Renal cortex interstitium (tissue), 11 donors: ENCODE data around the gene NLGN1. TPM values are rescaled to one million over a fixed set of nuclear protein-coding genes. Genes with fewer than 3 reads are reported as not detected.
A peak's percentile ranks its signal among the peaks of the same experiment; 100 is the strongest.
"Not testable (repeated sequence)": the region's sequence is repeated elsewhere in the genome, so short reads cannot be mapped to it uniquely, and the experiment has no call there.

Experiments used
- DNase-seq, 11 donors: peaks; one replicate each; pipeline ENCODE4 v3.0.0-alpha.2; 2013; ENCODE audit warnings: low read depth in 9 of 11, low spot score in 4 of 11; ENCODE audit errors: extremely low read depth in 1 of 11
- polyA plus RNA-seq, 3 donors: library from polyadenylated mRNA; unstranded; fragments of 120-200 nt; gene quantifications; one replicate each; pipeline ENCODE4 v1.2.1, GENCODE V29; 2013; ENCODE audit not compliant: insufficient read length in 3 of 3

The NLGN1 gene
- polyA plus RNA-seq, 3 donors = 1.9 to 2.7 (median 2.5) TPM

DNA sequence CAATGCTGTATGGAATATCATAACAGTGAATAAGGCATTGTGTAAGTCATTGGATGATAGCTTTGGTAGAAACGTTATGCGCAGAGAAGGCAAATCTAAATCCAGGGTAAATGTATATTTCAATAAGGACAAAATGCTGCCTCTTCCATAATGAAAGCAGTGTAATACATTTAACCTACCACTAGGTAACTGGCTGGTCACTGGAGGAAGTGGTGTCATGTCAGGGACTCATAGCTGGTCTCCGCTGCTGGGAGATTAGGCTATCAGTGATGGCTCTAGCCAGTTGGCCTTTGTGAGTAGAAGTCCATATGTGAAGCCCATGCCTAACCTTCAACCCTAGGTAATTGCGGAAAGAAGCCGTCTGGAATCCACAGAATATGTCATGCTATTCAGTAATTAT lies 140.9 kb downstream of the NLGN1 start:
- no peak for DNase-seq

DNA sequence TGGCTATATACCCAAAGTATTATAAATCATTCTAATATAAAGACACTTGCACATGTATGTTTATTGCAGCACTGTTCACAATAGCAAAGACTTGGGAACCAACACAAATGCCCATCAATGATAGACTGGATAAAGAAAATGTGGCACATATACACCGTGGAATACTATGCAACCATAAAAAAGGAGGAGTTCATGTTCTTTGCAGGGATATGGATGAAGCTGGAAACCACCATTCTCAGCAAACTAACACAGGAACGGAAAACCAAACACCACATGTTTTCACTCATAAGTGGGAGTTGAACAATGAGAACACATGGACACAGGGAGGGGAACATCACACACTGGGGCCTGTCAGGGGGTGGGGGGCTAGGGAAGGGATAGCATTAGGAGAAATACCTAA lies 148.0 kb downstream of the NLGN1 start:
- DNase-seq = not testable (repeated sequence)

DNA sequence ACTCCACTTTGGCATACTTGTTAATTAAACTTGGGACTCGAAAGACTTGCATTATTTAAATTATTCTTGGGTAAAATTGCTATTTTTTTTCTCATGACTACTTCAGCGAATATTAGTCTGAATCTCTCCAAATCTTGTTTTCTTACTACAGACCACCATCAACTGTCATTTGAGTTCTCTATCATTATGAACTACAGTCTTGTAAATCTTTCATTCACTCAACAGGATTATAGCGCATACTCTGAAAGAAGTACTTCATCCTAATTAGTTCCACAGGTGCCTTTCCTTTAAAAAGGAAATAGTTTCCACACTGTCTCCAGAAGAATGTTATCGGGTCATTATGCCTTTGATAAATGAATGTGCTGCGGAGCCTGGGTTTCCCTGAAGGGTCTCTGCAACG lies 149.5 kb downstream of the NLGN1 start:
- DNase-seq = no peak

DNA sequence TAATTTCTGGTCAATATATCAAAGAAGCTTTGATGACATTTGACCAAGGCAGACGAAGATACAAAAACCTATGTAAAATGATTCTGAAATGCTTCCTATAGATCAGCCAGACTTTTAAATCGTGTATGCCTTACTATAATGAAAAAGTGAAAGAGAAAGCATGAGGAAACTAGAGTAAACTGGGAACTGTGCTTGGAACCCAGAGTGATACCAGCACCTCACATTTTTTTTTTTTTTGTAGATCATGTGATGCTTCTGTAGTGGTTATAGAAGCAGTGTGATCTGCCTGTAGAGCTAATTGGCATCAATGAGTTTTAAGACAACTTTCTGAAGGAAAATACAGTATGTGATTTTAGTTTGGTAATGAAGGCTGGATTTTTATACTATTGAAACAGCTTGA lies 150.7 kb downstream of the NLGN1 start:
- DNase-seq = no peak

DNA sequence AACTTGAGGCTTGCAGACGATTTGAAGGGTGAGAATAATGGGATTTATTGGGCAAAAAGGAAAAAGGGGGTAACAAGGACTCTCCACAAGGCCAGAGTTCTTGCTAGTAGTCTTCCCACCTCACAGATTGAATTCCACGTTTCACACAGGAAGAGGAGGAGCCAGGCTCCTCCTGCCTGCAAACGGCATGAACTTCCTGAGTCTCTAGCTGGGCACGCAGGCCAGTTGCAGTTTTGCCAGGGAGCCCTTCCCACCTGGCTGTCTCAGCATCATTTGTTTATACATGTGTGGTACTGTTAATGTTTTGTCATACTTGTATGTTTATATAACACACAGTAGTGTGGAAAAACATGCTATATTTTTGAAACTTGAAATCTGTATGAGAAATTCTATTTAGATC lies 155.0 kb downstream of the NLGN1 start:
- DNase-seq = no peak

DNA sequence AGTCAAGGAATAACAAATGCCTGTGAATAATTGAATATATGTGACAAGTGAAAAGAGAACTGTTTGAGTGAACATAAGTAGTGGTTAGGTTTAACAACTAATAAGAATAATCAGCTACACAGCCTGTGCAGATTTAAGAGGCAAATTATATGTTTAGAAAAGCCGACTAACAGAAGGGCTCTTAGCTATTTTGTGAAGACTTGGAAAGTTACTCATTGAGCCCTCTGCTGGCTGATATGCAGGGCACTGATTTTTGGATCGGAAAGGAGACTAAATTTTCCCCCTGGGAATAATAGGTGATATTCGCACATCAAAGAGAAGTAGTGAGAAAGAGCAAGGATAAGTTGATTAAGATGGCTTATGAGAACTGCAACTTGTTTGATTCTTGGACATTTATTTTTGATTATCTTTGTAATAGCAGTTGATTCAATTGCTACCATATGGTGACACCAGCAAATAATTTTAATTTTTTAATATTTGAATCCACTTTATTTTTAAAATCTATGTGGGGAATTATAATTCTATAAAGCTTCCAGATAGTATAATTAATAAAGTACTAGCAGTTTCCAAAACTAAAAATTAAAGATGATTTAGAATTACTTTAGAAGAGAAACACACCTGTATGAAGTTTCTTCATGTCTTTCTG lies 156.2 kb downstream of the NLGN1 start:
- peak in 8 of 11 donors; percentile 6 to 21 (median 13) for DNase-seq

DNA sequence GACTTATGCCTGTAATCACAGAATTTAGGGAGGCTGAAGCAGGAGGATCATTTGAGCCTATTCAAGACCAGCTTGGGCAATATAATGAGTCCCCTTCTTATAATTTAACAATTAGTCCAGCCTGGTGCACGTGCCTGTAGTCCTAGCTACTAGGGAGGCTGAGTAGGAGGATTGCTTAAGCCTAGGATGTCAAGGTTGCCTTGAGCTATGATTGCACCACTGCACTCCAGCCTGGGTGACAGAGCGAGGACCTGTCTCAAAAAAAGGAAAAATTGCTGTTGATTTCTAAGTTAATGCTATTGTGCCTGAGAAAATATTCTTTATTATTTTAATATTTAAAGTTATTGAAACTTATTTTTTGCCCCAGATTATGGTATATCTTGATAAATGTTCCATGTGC lies 159.0 kb downstream of the NLGN1 start:
- DNase-seq = no peak

DNA sequence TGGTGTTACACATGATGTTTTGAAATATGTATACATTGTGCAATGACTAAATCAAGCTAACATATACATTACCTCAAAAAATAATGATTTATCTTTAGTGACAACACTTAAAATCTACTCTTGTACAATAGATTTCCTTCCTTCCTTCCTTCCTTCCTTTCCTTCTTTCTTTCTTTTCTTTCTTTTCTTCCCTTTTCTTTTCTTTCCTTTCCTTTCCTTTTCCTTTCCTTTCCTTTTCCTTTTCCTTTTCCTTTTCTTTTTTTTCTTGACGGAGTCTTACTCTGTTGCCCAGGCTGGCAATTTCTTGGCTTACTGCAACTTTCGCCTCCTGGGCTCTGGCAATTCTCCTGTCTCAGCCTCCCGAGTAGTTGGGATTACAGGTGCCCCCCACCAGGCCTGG lies 170.5 kb downstream of the NLGN1 start:
- DNase-seq = no peak

DNA sequence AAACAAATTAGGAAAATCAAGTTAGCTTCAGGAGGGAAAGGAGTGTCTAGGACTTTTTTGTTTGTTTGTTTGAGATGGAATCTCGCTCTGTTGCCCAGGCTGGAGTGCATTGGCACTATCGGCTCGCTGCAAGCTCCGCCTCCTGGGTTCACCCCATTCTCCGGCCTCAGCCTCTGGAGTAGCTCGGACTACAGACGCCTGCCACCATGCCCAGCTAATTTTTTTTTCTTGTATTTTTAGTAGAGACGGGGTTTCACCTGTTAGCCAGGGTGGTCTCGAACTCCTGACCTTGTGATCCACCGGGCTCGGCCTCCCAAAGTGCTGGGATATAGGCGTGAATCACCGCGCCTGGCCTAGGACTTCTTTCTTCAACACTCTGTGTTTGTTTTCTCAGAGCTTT lies 171.1 kb downstream of the NLGN1 start:
- DNase-seq = no peak

DNA sequence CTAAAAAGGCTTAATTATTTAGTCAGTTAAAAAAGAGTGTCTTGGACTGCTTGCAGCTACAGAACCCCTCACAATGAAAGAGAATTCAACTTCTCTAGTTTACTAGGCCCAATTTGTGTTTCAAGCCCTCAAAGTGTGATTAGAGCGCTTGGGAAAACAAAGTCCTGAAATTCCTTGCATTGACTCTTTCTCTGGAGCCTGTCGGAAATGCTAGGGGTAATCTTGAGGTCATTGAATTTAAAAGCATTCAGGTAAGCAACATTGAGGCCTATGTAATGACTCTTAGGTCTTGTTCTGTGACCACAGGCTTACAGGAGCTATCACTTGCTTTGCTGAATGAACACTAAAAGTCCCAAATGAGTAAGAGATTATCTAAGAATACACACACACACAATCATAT lies 186.0 kb downstream of the NLGN1 start:
- DNase-seq = no peak

DNA sequence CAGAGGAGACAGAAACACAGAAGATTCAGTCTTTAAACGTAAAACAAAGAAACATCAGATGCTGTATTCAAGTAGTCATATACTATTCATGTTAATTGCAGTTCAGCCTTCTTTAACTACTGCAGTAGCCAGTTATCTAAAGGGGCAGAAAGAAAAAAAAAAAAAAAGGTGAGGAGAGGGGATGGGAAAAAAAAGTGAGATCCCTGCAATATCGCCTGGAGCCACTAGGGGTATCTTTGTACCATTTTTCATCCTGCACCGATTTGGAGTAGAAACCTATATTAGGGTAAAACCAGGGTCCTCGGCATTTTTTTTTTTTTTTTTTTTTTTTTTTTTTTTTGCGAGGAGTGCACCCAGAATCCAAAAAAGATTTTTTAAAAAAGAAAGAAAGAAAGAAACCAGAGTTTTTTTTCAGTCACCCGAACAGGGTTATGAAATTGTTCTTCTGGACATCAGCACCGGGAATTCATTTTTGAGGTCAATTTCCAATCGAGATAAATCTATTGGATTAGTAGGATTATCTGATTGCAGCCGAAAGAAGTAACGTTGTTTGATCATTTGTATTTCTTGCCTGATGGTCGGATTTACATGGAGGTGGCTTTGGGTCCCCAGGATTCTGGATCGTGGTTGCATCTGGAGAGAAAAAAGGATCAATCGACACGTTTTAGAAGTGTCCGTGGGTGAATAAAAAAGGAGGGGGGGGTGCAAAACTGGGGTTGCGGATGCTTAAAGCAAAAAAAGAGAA lies 186.7 kb downstream of the NLGN1 start:
- peak; percentile 34 to 67 (median 52) for DNase-seq

DNA sequence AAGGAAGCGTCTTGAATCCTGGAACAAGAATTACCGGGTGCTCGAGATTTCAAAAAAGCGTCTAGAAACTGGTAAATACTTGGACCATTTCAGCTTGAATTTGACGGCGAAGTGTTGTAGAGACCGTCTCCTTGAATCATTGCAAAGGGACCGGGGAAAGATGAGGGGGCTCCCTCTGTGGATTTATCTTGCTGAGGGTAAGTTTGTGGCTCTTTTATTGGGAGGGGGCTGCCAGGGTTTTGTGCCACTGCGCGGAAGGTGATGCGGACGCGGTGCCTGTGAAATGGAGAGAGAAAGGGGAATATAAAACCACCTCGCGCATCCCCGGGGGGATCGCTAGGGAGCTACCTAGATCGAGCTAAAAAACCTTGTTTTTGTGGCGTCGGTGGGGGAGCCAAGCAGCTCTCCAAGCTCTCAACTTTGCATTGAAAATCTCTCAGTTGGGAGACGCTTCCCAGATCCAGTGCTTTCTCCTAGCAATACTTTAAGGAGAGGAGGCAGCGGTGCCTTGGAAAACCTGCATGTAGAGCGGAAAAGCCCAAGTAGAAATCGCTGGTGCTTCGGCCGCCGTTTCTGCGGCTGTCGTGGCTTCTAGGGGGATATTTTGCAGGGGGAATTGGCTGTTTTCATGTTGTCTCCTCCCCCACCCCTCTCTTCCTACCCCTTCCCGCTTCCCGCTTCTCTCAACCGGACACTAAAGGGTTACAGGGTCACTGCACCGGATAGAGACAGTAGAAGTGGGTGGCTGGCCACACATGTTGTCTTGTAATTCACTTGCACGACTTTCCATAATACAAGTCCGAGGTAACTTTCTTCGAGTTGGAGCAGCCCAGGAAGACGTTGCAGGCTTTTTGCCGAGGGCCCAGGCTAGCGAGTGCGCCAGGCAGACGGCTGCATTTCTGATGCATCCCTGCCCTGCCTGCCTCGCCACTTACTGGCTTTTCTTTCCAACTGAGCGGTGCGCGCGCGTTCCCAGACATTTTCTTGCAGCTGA lies 187.6 kb downstream of the NLGN1 start:
- peak in 9 of 11 donors; percentile 22 to 42 (median 31) for DNase-seq

DNA sequence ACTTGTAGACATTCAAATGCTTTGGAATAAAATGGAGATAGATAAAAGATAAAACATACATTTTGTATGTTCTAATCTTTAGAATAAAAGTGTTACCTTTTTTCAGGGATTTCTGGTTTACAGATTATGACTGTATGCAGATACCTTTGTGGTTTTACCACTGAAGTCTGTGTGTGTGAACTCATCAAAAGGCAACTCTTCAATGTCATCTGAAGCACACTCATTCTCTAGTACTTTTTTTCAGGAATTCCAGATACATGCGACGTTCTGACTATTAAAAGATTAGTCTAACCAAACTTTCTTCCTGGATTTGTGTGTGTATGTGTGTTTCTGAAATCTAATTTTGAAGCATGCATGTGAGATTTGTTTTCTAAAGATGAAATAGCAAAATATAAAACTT lies 188.6 kb downstream of the NLGN1 start:
- DNase-seq = no peak

DNA sequence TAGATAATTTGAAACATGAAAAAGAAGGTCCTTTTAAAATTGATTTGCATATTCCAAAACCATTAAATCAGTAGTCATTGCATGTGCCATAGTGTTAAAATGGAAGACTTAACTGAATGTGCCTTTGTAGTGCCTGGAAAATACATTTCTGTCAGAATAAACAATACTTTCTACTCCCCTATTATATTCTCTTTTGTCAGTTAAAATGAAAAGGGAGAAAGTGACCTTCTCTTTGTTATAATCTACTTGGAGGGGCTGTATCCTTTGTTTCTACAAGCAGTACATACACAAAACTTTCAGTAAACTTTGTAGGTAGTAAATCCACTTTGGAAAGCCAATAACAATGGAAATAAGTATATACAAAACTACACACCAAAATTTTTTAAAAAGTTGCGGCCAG lies 189.5 kb downstream of the NLGN1 start:
- DNase-seq = no peak

DNA sequence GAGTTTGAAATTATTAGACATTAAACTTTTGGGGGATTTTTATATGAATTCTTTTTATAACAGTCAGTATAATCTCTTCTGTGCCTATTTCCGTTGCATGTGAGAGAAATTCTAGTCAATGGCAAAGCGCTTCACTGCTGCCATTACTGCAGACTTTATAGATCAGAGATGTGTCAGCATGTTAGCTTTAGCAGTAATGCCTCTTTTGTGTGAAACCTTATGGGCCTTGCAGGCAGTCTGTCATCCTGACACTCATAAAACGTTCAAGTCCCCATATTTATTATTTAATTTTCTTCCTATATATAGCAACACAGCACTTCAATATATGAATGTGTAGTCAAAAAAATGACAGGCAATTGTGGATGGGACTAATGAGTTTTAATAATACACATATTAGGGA lies 191.0 kb downstream of the NLGN1 start:
- no peak for DNase-seq

DNA sequence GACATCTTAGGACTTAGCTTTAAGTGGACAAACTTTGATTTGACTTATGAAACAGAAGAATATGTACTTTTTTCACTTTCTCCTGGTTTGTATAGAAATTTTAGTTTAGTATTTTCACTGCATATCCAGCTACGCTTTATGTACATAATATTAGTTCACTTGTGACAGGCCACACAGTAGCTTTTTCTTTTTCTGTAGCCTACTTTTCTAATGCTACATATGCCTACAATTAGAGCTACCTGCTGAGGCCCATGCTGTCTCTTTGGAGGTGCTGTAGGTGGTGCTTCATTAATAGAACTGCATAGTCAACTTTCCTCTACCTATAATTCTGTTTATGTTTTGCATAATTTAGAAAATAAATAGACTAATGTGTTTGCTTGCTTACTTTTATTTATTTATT lies 191.6 kb downstream of the NLGN1 start:
- no peak for DNase-seq

DNA sequence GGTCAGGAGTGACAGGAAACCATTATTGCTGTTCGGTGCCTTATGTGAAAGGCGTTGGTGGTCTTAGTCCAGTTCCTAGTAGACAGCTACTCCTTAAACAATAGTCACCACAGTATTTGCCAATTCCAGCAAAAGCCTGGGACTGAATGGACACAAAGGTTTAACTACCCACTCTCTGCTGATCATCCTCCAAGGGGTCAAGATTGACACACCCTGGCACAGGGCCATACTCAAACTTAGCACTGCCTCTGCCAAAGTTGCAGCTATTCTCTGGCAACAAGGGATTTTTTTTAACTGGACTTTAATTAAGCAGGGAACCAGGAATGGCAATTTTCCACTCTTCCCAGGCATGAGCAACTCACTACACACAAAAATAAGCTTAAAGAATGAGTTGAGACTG lies 193.9 kb downstream of the NLGN1 start:
- no peak for DNase-seq

DNA sequence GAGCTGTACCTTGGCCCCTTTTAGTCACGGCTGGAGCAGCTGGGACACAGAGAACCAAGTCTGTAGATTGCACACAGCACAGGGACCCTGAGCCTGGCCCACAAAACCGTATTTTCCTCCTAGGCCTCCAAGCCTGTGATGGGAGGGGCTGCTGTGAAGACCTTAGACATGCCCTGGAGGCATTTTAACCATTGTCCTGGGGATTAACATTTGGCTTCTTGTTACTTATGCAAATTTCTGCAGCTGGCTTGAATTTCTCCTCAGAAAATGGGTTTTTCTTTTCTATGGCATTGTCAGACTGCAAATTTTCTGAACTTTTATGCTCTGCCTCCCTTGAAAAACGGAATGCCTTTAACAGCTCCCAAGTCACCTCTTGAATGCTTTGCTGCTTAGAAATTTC lies 197.3 kb downstream of the NLGN1 start:
- DNase-seq = not testable (repeated sequence)

DNA sequence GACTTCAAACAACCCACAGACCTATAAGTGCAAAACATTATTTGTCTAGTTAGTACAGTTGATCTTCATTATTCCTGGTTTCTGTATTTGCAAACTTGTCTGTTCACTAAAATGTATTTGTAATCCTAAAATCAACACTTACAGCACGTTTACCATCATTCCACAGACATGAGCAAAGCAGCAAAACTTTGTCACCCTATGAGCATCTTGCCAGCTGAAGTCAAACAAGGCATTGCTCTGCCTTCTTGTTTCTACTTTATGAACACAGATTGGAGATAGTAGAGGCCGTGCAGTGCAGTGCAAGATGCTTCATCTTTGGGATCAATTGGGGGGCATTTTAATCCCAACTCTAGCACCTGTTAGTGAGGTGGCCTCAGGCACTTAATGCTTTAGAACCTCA lies 202.1 kb downstream of the NLGN1 start:
- no peak for DNase-seq

DNA sequence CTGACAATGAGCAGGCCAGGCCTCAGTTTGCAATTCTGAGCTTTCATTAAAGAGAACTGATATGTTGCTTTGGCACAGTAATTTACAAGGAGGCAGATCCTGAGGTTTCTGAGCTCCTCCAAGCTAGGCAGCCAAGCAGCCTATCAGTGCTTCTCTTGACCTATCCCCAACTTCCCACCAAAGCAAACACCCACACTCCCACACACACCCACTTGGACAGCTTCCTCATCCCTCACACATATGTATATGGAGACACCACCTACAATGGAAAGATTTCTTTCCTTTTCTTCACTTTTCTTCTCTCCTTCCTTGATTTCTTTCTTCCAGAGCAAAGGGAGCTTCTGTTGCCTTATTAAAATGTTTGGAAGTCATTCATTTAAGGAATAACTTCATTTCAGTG lies 217.0 kb downstream of the NLGN1 start:
- DNase-seq = no peak
